Neural cell (in vitro differentiated cells): ENCODE measurements around the gene GRAP2. TPM values are rescaled to one million over a fixed set of nuclear protein-coding genes. Genes with fewer than 3 reads are reported as not detected.

Experiments used
- H2AFZ ChIP-seq: fragments of 200-600, 300-800 bp; sonication (generic), shearing (Covaris generic); 2 replicates; pipeline ENCODE4 v1.6.0; 2014; ENCODE audit warnings: low read depth, mild to moderate bottlenecking, antibody characterized with exemption, low read length, moderate library complexity
- H3F3A ChIP-seq: fragments of 200-600 bp; shearing (Covaris generic); 2 replicates; pipeline ENCODE4 v1.6.1; 2016; ENCODE audit warnings: mild to moderate bottlenecking, moderate library complexity, mixed read lengths, antibody characterized with exemption, low read length; ENCODE audit not compliant: insufficient read depth, poor library complexity, severe bottlenecking
- H3K27ac ChIP-seq: fragments of 200-600, 300-800 bp; sonication (generic), shearing (Covaris generic); 2 replicates; pipeline ENCODE4 v1.5.1; 2014; ENCODE audit warnings: mild to moderate bottlenecking, low read length, moderate library complexity
- H3K27me3 ChIP-seq: fragments of 300-800, 200-600 bp; sonication (generic), shearing (Covaris generic); 2 replicates; pipeline ENCODE4 v1.6.0; 2014; ENCODE audit warnings: mild to moderate bottlenecking, low read depth, low read length, moderate library complexity; ENCODE audit not compliant: insufficient read depth
- H3K36me3 ChIP-seq: fragments of 300-800, 200-600 bp; sonication (generic), shearing (Covaris generic); 2 replicates; pipeline ENCODE4 v1.5.1; 2014; ENCODE audit warnings: mild to moderate bottlenecking, antibody characterized with exemption, low read length, moderate library complexity; ENCODE audit not compliant: insufficient read depth
- H3K4me2 ChIP-seq: fragments of 300-800, 200-600 bp; sonication (generic), shearing (Covaris generic); 2 replicates; pipeline ENCODE4 v1.6.0; 2014; ENCODE audit warnings: mild to moderate bottlenecking, low read length
- H3K4me3 ChIP-seq: fragments of 300-800, 200-600 bp; sonication (generic), shearing (Covaris generic); 2 replicates; pipeline ENCODE4 v1.5.1; 2014; ENCODE audit warnings: mild to moderate bottlenecking, low read length, moderate library complexity
- H3K79me2 ChIP-seq: fragments of 200-600 bp; shearing (Covaris generic); replicated peaks from 2 replicates; pipeline ENCODE4 v1.6.0; 2014; ENCODE audit warnings: mild to moderate bottlenecking, low read length, moderate library complexity; ENCODE audit not compliant: insufficient read depth
- H3K9ac ChIP-seq: fragments of 300-800, 200-600 bp; sonication (generic), shearing (Covaris generic); 2 replicates; pipeline ENCODE4 v1.6.1; 2016; ENCODE audit warnings: mild to moderate bottlenecking, low read length, mixed read lengths
- H3K9me2 ChIP-seq: fragments of 200-600 bp; shearing (Covaris generic); 2 replicates; pipeline ENCODE4 v1.6.1; 2016; ENCODE audit warnings: mild to moderate bottlenecking, low read length, mixed read lengths; ENCODE audit not compliant: insufficient read depth
- H3K9me3 ChIP-seq: fragments of 200-600, 300-800 bp; sonication (generic), shearing (Covaris generic); 2 replicates; pipeline ENCODE4 v1.6.1; 2016; ENCODE audit warnings: mild to moderate bottlenecking, mixed run types, low read length, moderate library complexity, mixed read lengths
- H4K20me1 ChIP-seq: fragments of 200-600 bp; shearing (Covaris generic); 2 replicates; pipeline ENCODE4 v1.6.1; 2016; ENCODE audit warnings: mild to moderate bottlenecking, mixed run types; ENCODE audit not compliant: insufficient read depth
- CTCF ChIP-seq: fragments of 450-650 bp; IDR thresholded peaks from 2 replicates; pipeline ENCODE4 v1.5.1; 2014; ENCODE audit warnings: antibody characterized with exemption, mild to moderate bottlenecking, moderate library complexity; ENCODE audit not compliant: poor library complexity, severe bottlenecking
- EP300 ChIP-seq: fragments of 450-650 bp; conservative IDR thresholded peaks from 2 replicates; pipeline ENCODE4 v1.6.1; 2014; ENCODE audit warnings: antibody characterized with exemption, mild to moderate bottlenecking, moderate library complexity; ENCODE audit not compliant: poor library complexity, severe bottlenecking
- EZH2 ChIP-seq: fragments of 200-600, 300-800 bp; shearing (Covaris generic), sonication (generic); IDR thresholded peaks from 2 replicates; pipeline ENCODE4 v1.6.1; 2014; ENCODE audit warnings: antibody characterized with exemption, low read length, borderline replicate concordance, mild to moderate bottlenecking; ENCODE audit not compliant: insufficient read depth, poor library complexity, severe bottlenecking
- MXI1 ChIP-seq: fragments of 450-650 bp; conservative IDR thresholded peaks from 2 replicates; pipeline ENCODE4 v1.6.1; 2014; ENCODE audit warnings: antibody characterized with exemption, mild to moderate bottlenecking; ENCODE audit not compliant: poor library complexity, severe bottlenecking
- POLR2AphosphoS5 ChIP-seq: IDR thresholded peaks from 2 replicates; pipeline ENCODE4 v1.6.1; 2012
- RAD21 ChIP-seq: fragments of 450-650 bp; conservative IDR thresholded peaks from 2 replicates; pipeline ENCODE4 v1.6.1; 2014; ENCODE audit warnings: antibody characterized with exemption, mild to moderate bottlenecking, moderate library complexity
- REST ChIP-seq: IDR thresholded peaks from 2 replicates; pipeline ENCODE4 v1.6.1; 2012; ENCODE audit warnings: borderline replicate concordance
- SMC3 ChIP-seq: fragments of 450-650 bp; conservative IDR thresholded peaks from 2 replicates; pipeline ENCODE4 v1.6.1; 2014; ENCODE audit warnings: antibody characterized with exemption, mild to moderate bottlenecking, moderate library complexity; ENCODE audit not compliant: poor library complexity
- TAF1 ChIP-seq: IDR thresholded peaks from 2 replicates; pipeline ENCODE4 v1.6.1; 2012; ENCODE audit warnings: low read depth
- polyA plus RNA-seq: library from polyadenylated mRNA; depleted of rRNA; stranded (reverse); fragments of >200 nt; gene quantifications from 2 replicates; pipeline ENCODE4 v1.2.3, GENCODE V29; 2014

GRAP2 gene
- polyA plus RNA-seq, 1 donor from 2014 or later, result 0.30 TPM

- Histone ChIP-seq H3K9me3 (no peaks in the 10 kb centered on the region), H3K36me3 (no peaks in the 10 kb centered on the region), H3K4me3 (no peak overlapping the region), H2AFZ (no peak overlapping the region), H3K9ac (no peak overlapping the region), H3K4me2 (no peak overlapping the region), H3F3A (no peaks in the 10 kb centered on the region), H3K27ac (no peak overlapping the region), H3K27me3 (no peaks in the 10 kb centered on the region), H3K9me2 (no peaks in the 10 kb centered on the region), H4K20me1 (no peaks in the 10 kb centered on the region), H3K79me2 (no peaks in the 10 kb centered on the region)
- no peak for TF ChIP-seq EP300
- no peak for TF ChIP-seq REST
- TF ChIP-seq EZH2, result no peak
- TF ChIP-seq POLR2AphosphoS5, result no peak
- TF ChIP-seq RAD21, result no peak
- no peak for TF ChIP-seq TAF1
- TF ChIP-seq CTCF, result no peak
- no peak for TF ChIP-seq MXI1
- no peak for TF ChIP-seq SMC3
Measured at GRCh38 chr22:39906207-39906606, 5.3 kb downstream of the GRAP2 start.

GRCh38 chr22:39907047-39907446, 6.2 kb downstream of the GRAP2 start:
- H3K9me3 ChIP-seq, result no peaks in the 10 kb centered on the region
- no peaks in the 10 kb centered on the region for H3K27me3 ChIP-seq
- no peak overlapping the region for H3K4me2 ChIP-seq
- H3F3A ChIP-seq, result no peaks in the 10 kb centered on the region
- no peak overlapping the region for H2AFZ ChIP-seq
- H3K9ac ChIP-seq, result no peak overlapping the region
- H4K20me1 ChIP-seq, result no peaks in the 10 kb centered on the region
- no peak overlapping the region for H3K27ac ChIP-seq
- H3K4me3 ChIP-seq, result no peak overlapping the region
- H3K36me3 ChIP-seq, result no peaks in the 10 kb centered on the region
- no peaks in the 10 kb centered on the region for H3K9me2 ChIP-seq
- H3K79me2 ChIP-seq, result no peaks in the 10 kb centered on the region
- TF ChIP-seq REST (no peak), CTCF (no peak), TAF1 (no peak), SMC3 (no peak)
